Measurements from ENCODE around the gene OR12D3.
"Not testable (repeated sequence)": the region's sequence is repeated elsewhere in the genome, so short reads cannot be mapped to it uniquely, and the experiment has no call there.

OR12D3 gene

GRCh38 chr6:29375191-29375590, at the start of gene OR12D3:
TSS of gene OR12D3 (minus strand) at chr6:29375291. CDS start at chr6:29375287, 4 bp downstream.
- DNase-seq = no peak

GRCh38 chr6:29424575-29424974, 49.5 kb upstream of the OR12D3 start:
- no peak for DNase-seq

- DNase-seq = no peak
Measured at GRCh38 chr6:29424168-29424567, 49.1 kb upstream of the OR12D3 start.

- no peak for DNase-seq
Measured at GRCh38 chr6:29419516-29419915, 44.4 kb upstream of the OR12D3 start.

- DNase-seq = no peak
Measured at GRCh38 chr6:29414588-29414987, 39.5 kb upstream of the OR12D3 start, which contains the start of gene OR12D1. TSS of gene OR12D1 (plus strand) at chr6:29414928.

- DNase-seq = no peak
Measured at GRCh38 chr6:29403801-29404200, 28.7 kb upstream of the OR12D3 start.

GRCh38 chr6:29399525-29399924, 24.4 kb upstream of the OR12D3 start:
- DNase-seq = no peak

- no peak for DNase-seq
Measured at GRCh38 chr6:29395331-29395730, 20.2 kb upstream of the OR12D3 start, which contains the start of gene OR12D2. TSS of gene OR12D2 (plus strand) at chr6:29395631. CDS start at chr6:29396700, 1,069 bp downstream.

GRCh38 chr6:29388533-29388932, 13.4 kb upstream of the OR12D3 start:
- DNase-seq = no peak

- no peak for DNase-seq
Measured at GRCh38 chr6:29376003-29376402, 912 bp upstream of the OR12D3 start.

- no peak for DNase-seq
Measured at GRCh38 chr6:29368765-29369164, 6.3 kb downstream of the OR12D3 start, which contains the start of gene OR5V1. TSS of gene OR5V1 (minus strand) at chr6:29368865. CDS start at chr6:29356195, 12,670 bp downstream.

GRCh38 chr6:29355603-29356002, 19.5 kb downstream of the OR12D3 start:
- DNase-seq = no peak

GRCh38 chr6:29354980-29355379, 20.1 kb downstream of the OR12D3 start:
- DNase-seq = no peak

GRCh38 chr6:29349348-29349747, 25.7 kb downstream of the OR12D3 start:
- DNase-seq = not testable (repeated sequence)

- no peak for DNase-seq
Measured at GRCh38 chr6:29345380-29345779, 29.7 kb downstream of the OR12D3 start.

GRCh38 chr6:29336269-29336668, 38.8 kb downstream of the OR12D3 start:
- no peak for DNase-seq

- DNase-seq = no peak
Measured at GRCh38 chr6:29332676-29333075, 42.4 kb downstream of the OR12D3 start.

GRCh38 chr6:29325777-29326176, 49.3 kb downstream of the OR12D3 start:
- DNase-seq = no peak
